ENCODE results near the gene ELAVL2. TPM values are rescaled to one million over a fixed set of nuclear protein-coding genes. Genes with fewer than 3 reads are reported as not detected.

The ELAVL2 gene
- total RNA-seq: 26.0 and 31.3 TPM in 2 replicates
- long read RNA-seq, partial matches to known transcripts: 5 of 21 reads
- long read RNA-seq, other reads (novel, unspliced or antisense): 16 of 21 reads

- DNase-seq (ENCODE audit: low read depth, low spot score): peak; percentile 94
- Mint-ChIP-seq H3K9me3 (no peaks in the 10 kb centered on the region), H3K4me1 (peaks cover 26% of the 10 kb centered on the region), H3K27me3 (ENCODE audit: low read depth) (peaks cover 27% of the 10 kb centered on the region), H3K36me3 (ENCODE audit: low read depth) (no peaks in the 10 kb centered on the region), H3K27ac (ENCODE audit: unreplicated experiment) (no peak within 1 kb of the TSS), H3K4me3 (no peak within 1 kb of the TSS)
- TF ChIP-seq, protein P1, sequence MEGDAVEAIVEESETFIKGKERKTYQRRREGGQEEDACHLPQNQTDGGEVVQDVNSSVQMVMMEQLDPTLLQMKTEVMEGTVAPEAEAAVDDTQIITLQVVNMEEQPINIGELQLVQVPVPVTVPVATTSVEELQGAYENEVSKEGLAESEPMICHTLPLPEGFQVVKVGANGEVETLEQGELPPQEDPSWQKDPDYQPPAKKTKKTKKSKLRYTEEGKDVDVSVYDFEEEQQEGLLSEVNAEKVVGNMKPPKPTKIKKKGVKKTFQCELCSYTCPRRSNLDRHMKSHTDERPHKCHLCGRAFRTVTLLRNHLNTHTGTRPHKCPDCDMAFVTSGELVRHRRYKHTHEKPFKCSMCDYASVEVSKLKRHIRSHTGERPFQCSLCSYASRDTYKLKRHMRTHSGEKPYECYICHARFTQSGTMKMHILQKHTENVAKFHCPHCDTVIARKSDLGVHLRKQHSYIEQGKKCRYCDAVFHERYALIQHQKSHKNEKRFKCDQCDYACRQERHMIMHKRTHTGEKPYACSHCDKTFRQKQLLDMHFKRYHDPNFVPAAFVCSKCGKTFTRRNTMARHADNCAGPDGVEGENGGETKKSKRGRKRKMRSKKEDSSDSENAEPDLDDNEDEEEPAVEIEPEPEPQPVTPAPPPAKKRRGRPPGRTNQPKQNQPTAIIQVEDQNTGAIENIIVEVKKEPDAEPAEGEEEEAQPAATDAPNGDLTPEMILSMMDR (conservative IDR thresholded peaks at IDR 0.05): peak; percentile 17
Measured at GRCh38 chr9:23826120-23826629, at the start of gene ELAVL2. TSS of gene ELAVL2 (minus strand) at chr9:23826240. CDS start at chr9:23762234, 64,006 bp downstream.

- TF ChIP-seq, protein P1 (conservative IDR thresholded peaks at IDR 0.05): no peak
- H3K27me3 Mint-ChIP-seq (ENCODE audit: low read depth): peaks cover 2% of the 10 kb centered on the region
- no peak overlapping the region for H3K4me3 Mint-ChIP-seq
- H3K36me3 Mint-ChIP-seq (ENCODE audit: low read depth): no peaks in the 10 kb centered on the region
- no peaks in the 10 kb centered on the region for H3K4me1 Mint-ChIP-seq
- H3K27ac Mint-ChIP-seq (ENCODE audit: unreplicated experiment): no peak overlapping the region
- DNase-seq (ENCODE audit: low read depth, low spot score): no peak
- peaks cover 3% of the 10 kb centered on the region for H3K9me3 Mint-ChIP-seq
Measured at GRCh38 chr9:23858234-23858633, 32.2 kb upstream of the ELAVL2 start.

- DNase-seq (ENCODE audit: low read depth, low spot score): no peak
- Mint-ChIP-seq H3K36me3 (ENCODE audit: low read depth) (no peaks in the 10 kb centered on the region), H3K27ac (ENCODE audit: unreplicated experiment) (no peak overlapping the region), H3K27me3 (ENCODE audit: low read depth) (peaks cover 8% of the 10 kb centered on the region), H3K4me1 (peaks cover 6% of the 10 kb centered on the region), H3K4me3 (no peak overlapping the region), H3K9me3 (no peaks in the 10 kb centered on the region)
- TF ChIP-seq, protein P1 (conservative IDR thresholded peaks at IDR 0.05): no peak
Measured at GRCh38 chr9:23855873-23856604, 30.0 kb upstream of the ELAVL2 start.

DNA sequence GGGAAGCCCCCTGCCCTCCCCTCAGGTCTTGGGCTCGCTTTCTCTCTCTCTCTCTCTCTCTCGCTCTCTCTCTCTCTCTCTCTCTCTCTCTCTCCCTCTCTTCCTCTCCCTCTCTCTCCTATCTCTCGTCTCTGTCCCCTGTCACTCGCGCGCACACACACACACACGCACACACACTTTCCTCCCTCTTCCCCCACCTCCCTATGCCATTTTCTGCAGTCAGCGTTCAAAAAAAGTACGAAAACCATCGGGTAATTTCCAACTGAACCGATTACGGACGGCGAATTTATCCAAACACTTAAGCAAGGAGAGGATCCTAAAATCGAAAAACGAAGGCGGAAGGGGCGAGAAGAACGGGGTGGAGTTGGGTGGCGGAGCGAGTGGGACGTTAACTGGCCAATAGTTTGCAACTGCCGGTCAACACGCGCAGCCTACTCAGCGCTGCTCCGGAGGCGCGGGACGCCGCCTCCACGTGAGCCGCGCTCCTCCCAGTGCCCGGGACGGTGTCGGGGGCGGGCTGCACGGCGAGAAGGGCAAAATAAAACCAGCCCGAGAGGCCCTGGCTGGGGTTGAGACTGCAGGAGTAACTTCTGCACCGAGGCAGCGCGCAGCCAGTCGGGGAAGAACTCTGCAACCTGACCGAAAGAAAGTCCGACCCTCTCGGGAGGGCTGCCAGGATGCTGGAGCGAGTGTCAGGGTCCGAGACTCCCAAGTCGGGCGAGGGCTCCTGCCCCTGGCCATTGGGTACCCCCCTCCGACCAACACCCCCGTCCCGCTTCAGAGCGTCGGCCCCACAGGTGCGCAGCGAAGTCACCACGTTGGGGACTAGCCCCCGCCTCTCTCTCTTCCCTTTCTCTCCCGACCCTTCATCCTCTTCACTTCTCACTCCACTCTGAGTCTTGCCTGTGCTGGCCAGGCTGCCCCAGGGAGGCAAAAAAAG, 24.9 kb upstream of the ELAVL2 start:
- Mint-ChIP-seq H3K4me3 (peak overlapping the region; percentile 89), H3K27me3 (ENCODE audit: low read depth) (peaks cover 25% of the 10 kb centered on the region), H3K36me3 (ENCODE audit: low read depth) (no peaks in the 10 kb centered on the region), H3K4me1 (peaks cover 29% of the 10 kb centered on the region), H3K27ac (ENCODE audit: unreplicated experiment) (peak overlapping the region; percentile 59), H3K9me3 (no peaks in the 10 kb centered on the region)
- peak; percentile 51 for DNase-seq (ENCODE audit: low read depth, low spot score)
- TF ChIP-seq, protein P1 (conservative IDR thresholded peaks at IDR 0.05): no peak

DNA sequence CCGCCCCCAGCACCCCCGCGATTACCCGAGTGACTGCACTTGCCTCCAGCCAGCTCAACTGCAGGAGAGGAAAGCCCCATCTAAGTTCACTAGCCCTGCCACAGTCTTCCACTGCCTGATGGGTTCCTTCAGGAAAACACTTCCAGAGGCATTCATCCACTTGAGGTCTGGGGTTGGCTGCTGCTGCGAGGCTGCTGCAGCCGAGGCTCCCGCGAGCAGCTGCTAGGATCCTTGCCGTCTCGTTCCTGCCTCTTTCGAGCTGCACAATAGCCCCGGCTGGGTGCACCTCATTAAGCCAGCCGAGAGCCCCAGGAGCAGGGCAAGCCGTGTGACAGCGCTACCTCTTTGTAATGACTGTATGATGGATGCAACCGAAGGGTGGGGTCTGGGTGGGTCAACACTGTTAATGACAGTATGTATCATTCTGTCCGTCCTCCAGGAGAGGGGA, 24.2 kb upstream of the ELAVL2 start:
- H3K4me1 Mint-ChIP-seq: peaks cover 29% of the 10 kb centered on the region
- peaks cover 25% of the 10 kb centered on the region for H3K27me3 Mint-ChIP-seq (ENCODE audit: low read depth)
- DNase-seq (ENCODE audit: low read depth, low spot score): peak; percentile 39
- TF ChIP-seq, protein P1 (conservative IDR thresholded peaks at IDR 0.05): no peak
- peak overlapping the region; percentile 89 for H3K4me3 Mint-ChIP-seq
- H3K27ac Mint-ChIP-seq (ENCODE audit: unreplicated experiment): peak overlapping the region; percentile 96
- H3K36me3 Mint-ChIP-seq (ENCODE audit: low read depth): no peaks in the 10 kb centered on the region
- H3K9me3 Mint-ChIP-seq: no peaks in the 10 kb centered on the region

All from neural crest cell (in vitro differentiated cells).